NCI-H1105 treated with DMSO at 0.1 percent for 48 hours (cell line): ENCODE measurements around the gene MPC1L.
"Not testable (repeated sequence)": the region's sequence is repeated elsewhere in the genome, so short reads cannot be mapped to it uniquely, and the experiment has no call there.

Experiments
- DNase-seq: peaks from one replicate; lab custom pipeline; 2025; lab: John Stamatoyannopoulos, UW

The MPC1L gene

DNA sequence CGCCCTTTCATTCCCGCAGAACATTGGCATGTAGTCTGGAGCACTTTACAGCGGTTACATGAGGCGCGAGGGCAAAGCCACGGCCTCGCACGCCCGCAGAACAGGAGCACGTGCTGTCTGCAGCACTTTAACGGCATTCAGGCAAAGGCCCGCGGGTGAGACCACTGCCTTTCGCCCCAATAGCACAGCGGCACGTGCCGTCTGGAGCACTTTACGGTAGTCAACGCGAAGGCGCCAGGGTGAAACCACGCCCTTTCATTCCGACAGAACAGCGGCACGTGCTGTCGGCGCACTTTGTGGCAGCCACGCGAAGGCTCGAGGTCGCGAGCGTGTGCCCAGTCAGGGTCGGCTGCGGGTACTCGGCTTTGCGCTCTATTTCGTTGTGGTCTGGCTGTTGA is at the start of gene MPC1L:
MPC1L (plus strand) TSS at position 290 of the 398 bp plus-strand sequence. CDS start 138 bp downstream, outside the sequence.
- no peak for DNase-seq

DNA sequence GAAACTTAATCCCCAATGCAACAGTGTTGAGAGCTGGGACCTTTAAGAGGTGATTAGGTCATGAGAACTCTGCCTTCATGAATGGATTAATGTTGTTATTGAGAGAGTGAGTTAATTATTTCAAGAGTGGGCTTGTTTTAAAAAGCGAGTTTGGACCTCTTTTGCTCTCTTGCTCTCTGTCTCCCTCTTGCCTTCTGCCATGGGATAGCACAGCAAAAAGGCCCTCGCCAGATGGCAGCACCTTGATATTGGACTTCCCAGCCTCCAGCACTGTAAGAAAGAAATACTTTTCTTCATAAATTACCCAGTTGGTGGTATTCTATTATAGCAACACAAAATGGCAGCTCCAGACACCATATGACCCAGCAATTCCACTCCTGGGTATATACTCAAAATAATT is 49.5 kb upstream of the MPC1L start:
- no peak for DNase-seq

DNA sequence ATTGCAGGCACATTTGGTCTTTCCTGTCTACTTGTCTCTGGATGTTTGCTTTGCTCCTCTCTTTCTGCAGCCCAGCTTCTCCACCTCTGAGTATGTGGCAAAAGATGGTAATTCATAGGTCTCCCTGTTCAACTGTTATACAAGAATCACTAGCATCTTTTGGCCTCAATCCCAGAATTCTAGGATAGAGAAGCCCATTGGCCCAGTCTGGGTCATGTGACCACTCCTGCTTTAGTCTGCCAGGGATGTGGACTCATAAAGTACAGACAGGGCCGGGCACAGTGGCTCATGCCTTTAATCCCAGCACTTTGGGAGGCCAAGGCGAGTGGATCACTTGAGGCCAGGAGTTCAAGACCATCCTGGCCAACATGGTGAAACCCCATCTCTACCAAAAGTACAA is 47.8 kb upstream of the MPC1L start:
- peak; percentile 39 for DNase-seq

DNA sequence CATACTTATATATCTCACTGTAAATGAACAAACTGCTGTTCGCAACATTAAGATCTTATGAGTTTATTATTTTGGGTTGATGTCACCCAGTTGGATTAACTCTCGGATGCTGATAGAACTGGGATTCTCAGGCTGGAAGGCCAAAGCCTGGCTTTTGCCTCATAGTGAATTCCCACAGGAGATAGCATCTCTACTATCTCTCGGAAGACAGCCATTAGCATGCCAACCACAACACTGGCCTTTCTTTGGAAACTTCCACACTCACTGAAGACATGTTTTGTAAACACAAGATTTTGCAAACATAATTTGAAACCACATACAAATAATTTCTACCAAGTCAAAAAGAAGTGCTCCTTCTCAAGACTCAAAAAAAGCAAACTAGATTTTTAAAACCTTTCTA is 46.9 kb upstream of the MPC1L start:
- DNase-seq: no peak

DNA sequence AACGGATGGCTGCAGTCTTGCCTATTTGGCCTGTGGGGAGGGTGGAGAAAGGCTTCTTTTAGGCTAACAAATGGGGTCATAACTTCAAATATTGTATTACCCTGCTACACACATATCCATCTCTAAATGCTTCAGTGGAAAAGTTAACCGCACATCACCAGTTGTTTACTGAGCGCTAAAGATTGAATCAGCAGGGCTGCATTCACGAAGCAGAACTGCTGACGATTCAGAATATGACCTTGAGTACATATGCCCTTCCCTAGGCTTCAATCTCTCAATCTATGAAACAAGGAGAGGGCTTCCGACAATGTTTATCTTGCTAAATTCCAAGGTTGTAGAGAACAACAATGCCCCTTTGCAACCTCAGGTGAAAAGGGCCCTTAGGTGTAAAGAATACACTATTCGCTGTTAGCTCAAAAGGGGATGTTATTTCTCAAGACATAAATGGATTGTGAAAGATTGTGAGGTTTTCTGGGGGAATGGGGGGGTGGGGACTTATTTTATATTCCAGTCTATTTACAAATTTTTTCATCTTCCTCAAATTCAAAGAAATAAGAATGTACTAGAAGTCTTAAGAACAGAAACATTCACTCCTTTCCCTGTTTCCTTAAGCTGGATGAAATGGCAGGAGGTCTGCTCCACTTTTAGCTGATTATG is 45.1 kb upstream of the MPC1L start:
- DNase-seq: no peak

DNA sequence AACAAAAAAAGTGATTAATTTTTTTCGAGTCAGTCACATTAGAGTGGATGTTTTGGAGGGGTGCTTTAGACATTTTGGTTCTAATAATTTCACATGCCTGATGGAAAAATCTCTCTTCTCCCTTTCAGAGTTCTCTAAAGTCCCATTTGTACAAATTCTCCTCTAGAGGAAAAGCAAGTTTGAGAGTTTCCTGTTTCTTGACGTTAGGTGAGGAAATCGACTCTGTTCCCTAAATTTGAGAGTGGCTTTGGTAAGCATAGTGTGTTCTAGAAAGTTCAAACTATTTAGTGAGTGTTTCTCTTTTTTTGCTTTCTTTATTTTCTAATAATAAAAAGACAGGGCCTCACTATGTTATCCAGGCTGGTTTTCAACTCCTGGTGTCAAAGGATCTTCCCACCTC is 44.1 kb upstream of the MPC1L start:
- DNase-seq: no peak

DNA sequence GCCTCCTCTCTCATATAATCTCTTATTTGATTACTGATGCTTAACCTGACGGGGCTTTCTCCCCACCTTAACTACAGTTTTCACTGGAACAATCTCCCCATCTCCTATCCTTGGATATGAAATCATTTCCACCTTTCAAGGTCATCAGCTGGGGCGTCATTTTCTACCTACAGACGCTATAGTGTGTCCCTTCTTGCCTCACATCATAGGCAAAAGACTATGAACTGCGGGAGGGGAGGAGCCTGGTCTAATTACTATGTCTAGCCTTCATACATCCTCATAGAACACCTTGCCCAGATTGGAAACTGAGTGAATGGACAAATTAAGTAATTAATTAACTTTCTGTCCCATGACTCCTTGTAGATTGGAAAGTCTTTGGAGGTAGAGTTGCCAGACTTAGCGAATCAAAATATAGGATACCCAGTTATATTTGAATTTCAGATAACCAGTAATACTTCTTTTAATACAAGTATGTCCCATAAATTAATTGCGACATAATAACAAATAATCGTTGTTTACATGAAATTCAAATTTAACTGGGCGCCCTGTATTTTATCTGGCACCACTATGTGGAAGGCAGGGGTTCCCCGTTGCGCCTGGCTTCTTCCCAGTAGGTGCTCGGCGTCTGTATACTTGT is 43.2 kb upstream of the MPC1L start:
- DNase-seq: no peak

DNA sequence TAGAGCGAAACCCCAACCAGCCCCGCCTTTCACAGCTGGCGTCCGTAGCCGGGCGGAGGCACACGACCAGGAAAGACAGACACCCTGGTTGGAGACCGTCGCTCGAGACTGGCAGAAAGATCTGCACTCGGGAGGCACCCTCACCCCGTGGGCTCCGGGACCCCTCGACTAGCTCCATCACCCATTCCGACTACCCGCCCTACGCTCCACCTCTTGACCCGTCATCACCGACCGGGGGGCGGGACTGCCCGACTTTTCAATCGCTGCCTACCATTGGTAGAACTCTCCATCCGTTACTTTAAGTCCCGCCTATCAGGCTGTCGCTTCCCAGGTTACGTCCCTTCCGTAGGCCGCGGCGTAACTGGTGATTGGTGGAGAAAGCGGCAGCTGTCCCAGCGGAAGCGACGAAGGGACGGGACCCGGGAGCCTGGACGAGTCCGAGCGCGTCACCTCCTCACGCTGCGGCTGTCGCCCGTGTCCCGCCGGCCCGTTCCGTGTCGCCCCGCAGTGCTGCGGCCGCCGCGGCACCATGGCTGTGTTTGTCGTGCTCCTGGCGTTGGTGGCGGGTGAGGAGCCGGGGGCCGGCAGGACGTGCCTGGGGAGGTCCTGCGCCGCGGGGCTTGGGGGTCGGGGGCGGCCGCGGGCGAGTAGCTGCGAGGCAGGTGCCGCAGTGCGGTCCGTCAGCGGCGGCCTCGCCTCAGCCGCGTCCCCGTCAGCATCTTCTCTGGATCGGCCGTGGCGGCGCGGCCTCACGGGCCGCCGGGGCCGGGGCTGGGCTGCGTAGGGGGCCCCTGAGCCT is 42.5 kb upstream of the MPC1L start, which contains the start of gene ATP6AP2:
ATP6AP2 (plus strand) TSS at position 434 of the 799 bp plus-strand sequence; CDS start at position 530, 96 bp downstream.
- peak; percentile 90 for DNase-seq

DNA sequence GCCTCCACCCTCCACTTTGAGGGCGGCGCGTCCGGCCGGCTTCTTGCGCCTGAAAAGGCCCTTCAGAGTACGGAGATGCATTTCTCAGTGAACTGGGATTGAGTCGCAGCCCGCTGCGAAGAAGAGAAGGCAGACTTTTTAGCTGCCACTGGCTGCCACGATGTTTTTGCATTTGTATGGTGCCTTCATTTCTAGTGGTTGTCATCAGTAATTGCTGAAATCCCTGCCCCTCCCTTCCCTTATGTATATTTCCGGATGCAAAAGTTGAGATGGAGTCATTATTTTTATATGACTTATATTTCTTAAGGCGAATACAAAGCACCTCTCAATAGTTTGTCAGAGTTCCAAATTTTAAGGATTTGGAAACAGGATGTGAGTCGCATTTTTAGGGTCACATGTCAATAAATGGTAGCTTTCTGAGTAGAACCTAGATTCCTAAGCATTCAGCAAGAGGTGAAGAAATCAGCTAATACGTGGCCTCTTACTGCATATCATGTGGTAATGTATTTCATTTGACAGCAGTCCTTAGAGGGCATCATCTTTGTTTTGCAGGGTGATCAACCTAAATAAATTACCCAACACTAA is 41.8 kb upstream of the MPC1L start:
- no peak for DNase-seq

DNA sequence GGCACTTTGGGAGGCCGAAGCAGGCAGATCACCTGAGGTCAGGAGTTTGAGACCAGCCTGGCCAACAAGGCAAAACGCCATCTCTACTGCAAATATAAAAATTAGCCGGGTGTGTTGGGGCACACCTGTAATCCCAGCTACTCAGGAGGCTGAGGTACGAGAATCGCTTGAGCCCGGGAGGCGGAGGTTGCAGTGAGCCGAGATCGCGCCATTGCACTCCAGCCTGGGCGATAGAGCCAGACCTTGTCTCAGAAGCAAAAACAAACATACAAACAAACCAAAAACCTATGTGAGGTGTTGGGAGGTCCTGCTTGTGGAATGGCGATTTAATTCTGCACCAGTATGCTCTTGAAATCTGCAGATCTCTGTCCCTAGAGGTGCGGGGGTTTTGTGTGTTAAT is 41.0 kb upstream of the MPC1L start:
- not testable (repeated sequence) for DNase-seq

DNA sequence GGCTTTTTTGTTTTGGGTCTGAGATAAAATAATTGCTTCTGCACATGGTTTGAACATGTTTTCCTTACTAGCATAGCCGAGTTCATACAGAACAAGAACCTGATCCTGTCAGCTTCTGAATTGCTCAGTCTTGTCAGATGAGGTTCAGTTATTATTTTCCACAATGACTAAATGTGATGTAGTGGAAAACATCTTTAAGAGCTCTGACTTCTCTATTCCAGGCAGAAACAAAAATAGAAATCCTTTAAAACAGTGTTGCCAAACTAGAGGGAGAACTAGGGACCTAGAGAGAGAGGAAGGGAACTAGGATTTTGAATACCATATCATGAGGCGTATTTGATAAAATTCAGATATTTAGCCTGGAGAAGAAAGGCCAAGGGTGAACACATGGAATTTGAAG is 40.4 kb upstream of the MPC1L start:
- no peak for DNase-seq

DNA sequence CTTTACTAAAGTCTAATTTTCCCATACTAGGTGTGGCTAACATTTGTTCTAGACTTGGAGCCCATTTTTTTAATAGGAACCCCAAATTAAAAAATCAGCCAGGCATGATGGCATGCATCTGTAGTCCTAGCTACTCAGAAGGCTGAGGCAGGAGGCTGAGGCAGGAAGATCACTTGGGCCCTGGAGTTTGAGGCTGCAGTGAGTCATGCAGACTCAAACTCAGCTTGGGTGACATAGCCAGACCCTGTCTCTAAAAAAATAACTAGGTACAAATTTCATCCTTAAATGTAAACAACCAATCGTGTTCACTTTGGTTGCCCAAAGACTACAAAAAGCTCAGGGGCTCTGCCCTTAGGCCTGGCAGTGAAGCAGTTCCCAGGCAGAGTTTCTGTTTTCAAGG is 35.6 kb upstream of the MPC1L start:
- DNase-seq: not testable (repeated sequence)

DNA sequence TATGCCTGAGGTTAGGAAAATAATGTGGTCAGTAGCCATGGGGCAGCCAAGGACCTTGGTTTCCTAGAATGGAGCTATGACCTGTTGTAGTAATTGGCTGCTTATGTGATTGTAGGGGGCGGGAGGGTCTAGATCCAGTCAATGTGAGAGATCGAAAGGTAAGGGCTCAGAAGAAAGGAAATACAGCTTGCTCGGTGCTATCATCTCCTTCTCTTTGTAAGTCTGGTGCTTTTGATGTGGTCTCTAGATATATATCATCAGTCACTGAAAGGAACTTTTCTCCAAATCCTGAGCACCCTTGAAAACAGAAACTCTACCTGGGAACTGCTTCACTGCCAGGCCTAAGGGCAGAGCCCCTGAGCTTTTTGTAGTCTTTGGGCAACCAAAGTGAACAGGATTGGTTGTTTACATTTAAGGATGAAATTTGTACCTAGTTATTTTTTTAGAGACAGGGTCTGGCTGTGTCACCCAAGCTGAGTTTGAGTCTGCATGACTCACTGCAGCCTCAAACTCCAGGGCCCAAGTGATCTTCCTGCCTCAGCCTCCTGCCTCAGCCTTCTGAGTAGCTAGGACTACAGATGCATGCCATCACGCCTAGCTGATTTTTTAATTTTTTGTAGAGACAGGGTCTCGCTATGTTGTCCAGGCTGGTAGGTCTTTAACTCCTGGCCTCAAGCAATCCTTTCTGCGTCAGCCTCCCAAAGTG is 33.5 kb upstream of the MPC1L start:
- not testable (repeated sequence) for DNase-seq

DNA sequence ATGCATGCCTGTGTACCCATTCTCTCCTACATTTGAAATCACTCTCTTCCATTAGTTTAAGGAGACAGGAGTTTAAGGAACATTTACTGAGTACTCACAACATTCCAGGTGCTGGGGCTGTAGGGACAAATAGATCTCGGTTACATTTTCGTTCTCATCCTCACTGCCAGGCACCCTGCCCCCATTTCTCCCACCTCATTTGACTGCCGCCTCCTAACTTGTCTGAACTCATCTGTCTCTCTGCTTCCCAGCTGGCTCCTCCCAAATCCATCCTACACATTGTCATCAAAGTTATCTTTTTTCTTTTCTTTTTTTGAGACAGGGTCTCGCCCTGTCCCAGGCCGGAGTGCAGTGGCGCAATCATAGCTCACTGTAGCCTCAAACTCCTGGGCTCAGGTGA is 19.8 kb upstream of the MPC1L start:
- DNase-seq: no peak

DNA sequence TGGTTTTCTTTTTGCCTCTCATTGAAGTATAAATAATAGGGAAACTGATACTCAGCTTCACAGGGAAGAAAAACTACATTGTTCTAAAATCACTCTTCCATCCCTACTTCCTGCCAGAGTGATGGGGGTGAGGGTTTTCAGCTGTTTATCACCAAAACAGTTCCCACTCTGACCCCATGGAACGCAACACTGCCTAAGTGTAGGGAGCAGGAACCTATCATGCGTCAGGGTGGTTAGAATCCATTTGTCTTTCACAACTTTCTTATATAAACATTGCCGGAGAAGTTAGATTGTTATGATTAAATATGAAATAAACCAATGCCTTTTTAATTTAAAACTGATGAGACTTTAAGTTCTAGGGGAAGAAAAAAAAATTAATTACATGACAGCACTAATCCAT is 15.8 kb upstream of the MPC1L start:
- DNase-seq: no peak

DNA sequence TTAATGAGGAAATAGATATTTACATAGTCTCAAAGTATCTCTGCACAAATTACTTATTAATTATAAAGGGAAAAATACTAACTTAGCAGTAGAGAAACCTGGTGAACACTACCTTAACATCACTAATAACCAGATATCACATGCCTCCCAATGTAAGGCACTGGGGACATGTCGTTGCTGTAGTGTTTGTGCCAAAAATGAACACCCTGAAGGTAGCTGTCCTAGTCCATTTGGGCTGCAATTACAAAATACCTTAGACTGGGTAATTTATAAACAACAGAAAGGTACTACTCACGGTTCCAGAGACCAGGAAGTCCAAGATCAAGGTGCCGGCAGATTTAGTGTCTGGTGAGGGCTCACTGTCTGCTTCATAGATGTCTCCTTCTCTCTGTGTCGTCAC is 10.7 kb upstream of the MPC1L start:
- DNase-seq: no peak

DNA sequence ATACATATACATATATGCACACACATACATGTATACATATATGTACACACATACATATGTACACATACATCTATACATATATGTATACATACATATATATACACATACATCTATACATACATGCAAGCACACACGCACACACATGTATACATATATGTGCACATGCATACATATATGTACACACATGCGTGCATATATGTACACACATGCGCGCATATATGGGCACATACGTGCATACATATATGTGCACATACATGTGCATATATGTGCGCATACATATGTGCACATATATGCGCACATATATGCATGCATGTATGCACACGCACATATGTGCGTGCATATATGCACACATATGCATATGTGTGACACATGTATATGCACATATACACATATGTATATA is 7.3 kb upstream of the MPC1L start:
- no peak for DNase-seq

DNA sequence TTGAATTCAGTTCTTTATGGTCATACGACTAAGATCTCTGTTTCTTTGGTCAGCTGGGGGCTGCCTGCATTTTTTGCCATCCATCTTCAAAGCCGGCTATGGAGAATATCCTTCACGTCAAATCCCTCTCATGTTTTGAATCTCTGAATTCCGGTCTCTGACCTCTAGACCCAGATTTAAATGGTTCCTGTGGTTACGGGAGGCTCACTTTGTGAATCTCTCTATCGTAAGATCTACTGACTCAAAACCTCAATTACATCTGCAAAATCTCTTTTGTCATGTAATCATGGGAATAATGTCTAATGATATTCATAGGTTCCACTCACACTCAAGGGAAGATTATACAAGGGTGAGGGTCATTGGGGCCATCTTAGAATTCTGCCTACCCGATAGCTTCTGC is 5.7 kb upstream of the MPC1L start:
- DNase-seq: no peak

DNA sequence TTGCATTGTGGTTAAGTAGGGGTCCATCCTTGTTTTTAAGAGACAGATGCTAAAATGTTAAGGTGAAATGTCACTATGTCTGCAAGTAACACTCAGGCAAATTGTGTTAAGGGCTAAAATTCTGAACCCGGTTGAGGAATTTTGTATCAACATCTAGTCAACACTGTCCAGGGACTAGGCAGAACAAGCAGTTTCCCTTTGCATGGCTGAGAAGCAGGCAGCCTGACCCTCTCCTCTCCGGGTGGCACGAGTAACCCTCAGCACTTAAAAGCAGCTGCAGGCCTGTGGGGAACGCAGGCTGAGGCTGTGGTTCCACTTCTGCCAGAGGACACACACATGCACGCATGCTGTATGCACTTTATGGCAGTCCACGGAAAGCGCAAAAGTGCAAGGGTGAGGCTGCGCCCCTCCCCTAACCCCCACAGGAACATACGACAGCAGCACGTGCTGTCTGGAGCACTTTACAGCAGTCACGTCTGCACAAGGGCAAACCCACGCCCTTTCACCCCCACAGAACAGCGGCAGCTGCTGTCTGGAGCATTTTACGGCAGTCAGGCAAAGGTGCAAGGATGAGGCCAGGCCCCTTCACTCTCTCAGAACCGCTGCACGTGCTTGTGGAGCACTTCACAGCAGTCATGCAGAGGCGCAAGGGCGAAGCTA is 619 bp upstream of the MPC1L start:
- no peak for DNase-seq

DNA sequence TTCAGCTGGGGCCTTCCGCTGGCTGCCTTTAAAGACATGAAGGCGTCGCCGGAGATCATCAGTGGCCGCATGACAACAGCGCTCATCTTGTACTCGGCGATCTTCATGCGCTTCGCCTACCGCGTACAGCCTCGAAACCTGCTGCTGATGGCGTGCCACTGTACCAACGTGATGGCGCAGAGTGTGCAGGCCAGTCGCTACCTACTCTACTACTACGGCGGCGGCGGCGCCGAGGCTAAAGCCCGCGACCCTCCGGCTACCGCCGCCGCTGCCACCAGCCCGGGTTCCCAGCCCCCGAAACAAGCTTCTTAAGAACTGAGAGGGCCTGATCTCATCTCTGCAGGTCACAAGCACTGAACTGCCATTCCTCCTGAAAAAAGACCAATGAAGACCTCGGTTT is 437 bp downstream of the MPC1L start:
- no peak for DNase-seq

DNA sequence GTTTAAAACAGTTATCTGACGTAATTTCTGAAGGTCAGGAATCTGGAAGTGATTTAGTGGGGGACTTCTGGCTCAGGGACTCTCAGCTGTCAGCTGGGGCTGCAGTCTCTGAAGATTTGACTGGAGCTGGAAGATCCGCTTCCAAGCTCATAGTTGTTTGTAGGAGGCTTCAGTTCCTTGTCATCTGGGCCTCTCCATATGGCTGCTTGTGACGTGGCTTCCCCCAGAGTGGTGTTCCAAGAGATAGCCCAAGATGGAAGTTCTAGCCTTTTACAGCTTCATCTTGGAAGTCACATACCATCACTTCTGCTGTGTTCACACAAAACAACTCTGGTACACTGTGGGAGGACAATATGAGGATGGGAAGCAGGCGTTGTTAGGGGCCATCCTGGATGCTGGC is 2.1 kb downstream of the MPC1L start:
- no peak for DNase-seq

DNA sequence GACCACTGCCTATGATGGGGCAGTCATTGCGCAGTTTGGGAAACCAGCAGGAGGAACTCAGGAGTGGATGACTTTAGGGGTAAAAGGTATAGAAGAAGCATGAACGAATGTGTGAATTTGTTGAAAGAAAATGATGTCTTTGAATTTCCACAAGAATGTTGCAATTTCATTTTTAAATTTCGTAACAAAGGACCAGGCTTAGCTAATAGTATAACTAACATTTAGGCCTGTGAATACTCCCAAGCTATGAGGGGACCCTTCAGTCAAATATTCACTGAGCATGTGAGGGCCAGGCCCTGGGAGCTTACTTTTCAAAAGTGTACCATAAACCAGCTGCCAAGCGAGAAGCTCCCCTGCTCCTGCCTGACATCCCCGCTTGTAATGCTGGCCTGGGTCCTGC is 5.3 kb downstream of the MPC1L start:
- DNase-seq: no peak
